Skin epidermis (tissue), 12 donors: ENCODE data around the gene HOXA4.

Experiments used
- H3K27ac ChIP-seq, 21 experiments: fragments of 200-600 bp; sonication (generic) in 11 of 21; one replicate each; pipeline ENCODE4 v1.5.0; 2020; ENCODE audit warnings: mild to moderate bottlenecking in 3 of 21, inconsistent platforms in 2 of 21, moderate library complexity in 2 of 21
- H3K4me3 ChIP-seq, 7 experiments: fragments of 200-600 bp; sonication (generic) in 2 of 7; one replicate each; pipeline ENCODE4 v1.5.0; 2020; ENCODE audit warnings: inconsistent platforms in 2 of 7, mild to moderate bottlenecking in 2 of 7, moderate library complexity in 1 of 7

HOXA4 gene

GRCh38 chr7:27130540-27131389 lies at the start of gene HOXA4:
Gene HOXA4 (minus strand): TSS chr7:27130757. CDS start chr7:27130733, 24 bp downstream.
- H3K27ac ChIP-seq: peak within 1 kb of the TSS in 20 of 21 experiments; percentile 60 to 92 (median 82)
- H3K4me3 ChIP-seq: peak within 1 kb of the TSS; percentile 51 to 72 (median 61)

DNA sequence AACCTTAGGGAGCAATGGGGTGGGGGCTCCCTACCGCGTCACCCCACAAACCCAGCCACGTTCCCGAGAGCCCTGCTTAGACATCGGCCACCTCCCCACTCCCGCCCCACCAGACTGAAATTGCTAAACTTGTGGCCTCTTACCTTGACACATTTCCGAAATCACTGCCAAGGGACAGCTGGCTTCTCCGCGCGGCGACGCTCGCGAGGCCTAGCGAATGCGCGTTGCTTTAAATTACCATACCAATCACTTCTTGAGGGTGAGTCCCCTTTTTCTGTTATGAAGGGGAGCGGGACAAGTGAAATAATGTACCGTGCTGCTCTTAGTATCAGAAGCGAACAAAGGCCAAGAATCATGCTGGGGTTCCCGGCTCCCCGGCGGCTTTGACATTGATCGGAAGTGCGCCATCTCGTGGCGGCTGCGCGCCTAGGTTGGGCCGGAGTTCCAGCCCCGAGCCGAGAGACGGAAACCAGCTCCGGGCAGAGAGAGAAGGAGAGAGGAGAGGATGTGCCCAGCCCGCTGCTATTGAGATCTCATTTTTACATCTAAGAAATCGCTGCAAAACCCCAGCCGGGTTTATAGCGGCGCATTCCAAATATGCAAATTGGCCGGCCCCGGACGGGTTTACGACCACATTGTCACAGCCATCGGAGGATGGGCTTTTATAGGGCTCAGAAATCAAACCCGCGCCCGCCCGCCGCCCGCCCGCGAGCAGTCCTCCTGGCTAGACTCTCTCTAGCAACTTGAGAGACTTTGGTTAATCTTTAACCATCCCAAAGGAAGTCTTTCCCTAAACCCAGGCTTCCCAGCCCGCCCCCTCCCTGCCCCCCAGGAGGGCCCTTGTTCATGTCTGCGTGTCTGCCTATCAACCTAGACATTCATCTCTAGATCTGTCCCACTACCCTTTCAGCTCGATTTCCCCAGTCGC lies 49.2 kb upstream of the HOXA4 start:
- Histone ChIP-seq H3K27ac (peak overlapping the region in 8 of 21 experiments; percentile 52 to 93 (median 66)), H3K4me3 (peak overlapping the region in 2 of 7 experiments; percentile 3 to 25)

- Histone ChIP-seq H3K27ac (peak overlapping the region in 7 of 21 experiments; percentile 54 to 93 (median 72)), H3K4me3 (peak overlapping the region in 1 of 7 experiments; percentile 25)
Observed at GRCh38 chr7:27179030-27179429, 48.5 kb upstream of the HOXA4 start.

- peak overlapping the region in 1 of 7 experiments; percentile 25 for H3K4me3 ChIP-seq
Observed at GRCh38 chr7:27178366-27178765, 47.8 kb upstream of the HOXA4 start.

GRCh38 chr7:27177795-27178320 lies 47.3 kb upstream of the HOXA4 start:
- peak overlapping the region in 1 of 7 experiments; percentile 4 for H3K4me3 ChIP-seq
- peak overlapping the region in 7 of 21 experiments; percentile 39 to 97 (median 84) for H3K27ac ChIP-seq

More at GRCh38 chr7:27178366-27178765, 47.8 kb upstream of the HOXA4 start:
- peak overlapping the region in 3 of 21 experiments; percentile 54 to 93 (median 72) for H3K27ac ChIP-seq

DNA sequence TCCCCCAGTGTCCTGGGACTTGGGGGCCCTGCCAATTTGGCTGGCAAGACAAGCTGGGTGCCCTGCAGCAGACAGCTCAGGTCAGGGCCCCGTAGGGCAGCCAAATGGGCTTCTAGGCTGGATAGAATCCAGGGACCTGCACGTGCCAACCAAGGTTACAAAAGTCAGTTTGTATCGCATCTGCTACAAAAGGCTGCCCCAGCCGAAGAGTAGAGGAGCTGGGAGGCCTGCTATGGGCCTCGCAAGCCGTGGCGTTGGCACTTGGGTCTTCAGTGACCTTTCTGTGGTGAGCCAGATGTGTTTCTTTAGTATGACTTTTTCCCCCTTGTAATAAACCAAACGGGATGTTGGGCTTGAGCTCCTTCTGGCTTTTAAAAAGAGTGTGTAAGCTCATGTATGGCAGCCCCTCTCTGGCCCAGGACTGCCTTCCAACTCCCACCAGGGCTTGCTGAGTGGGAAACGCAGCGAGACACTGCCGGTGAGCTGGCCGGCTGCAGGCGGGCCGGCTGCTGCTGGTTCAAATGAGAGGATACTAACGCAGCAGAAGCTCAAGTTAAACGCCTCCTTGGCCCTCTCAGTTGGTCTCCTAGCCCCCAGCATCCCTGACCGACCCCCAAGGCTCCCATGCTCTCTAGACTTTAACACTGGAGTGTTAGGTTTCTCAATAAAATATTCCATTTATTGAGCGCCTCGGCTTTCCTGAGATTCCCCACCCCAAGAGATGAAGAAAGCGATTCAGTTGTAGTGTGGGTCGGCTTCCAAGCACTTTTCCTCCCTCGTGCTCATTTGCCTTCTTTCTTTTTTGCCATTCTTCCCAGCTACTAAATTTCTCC lies 46.6 kb upstream of the HOXA4 start:
- peak overlapping the region in 7 of 21 experiments; percentile 39 to 97 (median 84) for H3K27ac ChIP-seq
- H3K4me3 ChIP-seq: peak overlapping the region in 1 of 7 experiments; percentile 4

DNA sequence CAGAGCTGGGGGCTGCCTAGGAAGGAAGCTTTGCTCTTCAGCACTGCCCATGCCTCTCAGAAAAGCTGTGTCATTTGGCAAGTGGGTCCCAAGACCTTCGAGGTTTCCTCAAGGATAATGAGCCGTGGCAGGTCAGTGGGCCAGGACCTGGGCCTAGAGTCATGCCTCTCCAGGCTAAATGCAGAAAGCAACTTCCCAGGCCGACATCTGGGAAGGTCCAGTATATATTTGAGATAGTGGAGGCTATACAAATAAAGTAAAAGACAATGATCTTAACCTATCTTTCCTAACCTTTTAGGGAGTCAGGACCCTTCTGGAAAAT lies 45.9 kb upstream of the HOXA4 start:
- Histone ChIP-seq H3K27ac (peak overlapping the region in 7 of 21 experiments; percentile 39 to 97 (median 84)), H3K4me3 (no peak overlapping the region)

- H3K4me3 ChIP-seq: peak overlapping the region in 1 of 7 experiments; percentile 13
- H3K27ac ChIP-seq: peak overlapping the region in 8 of 21 experiments; percentile 26 to 97 (median 84)
Observed at GRCh38 chr7:27175626-27176523, 45.3 kb upstream of the HOXA4 start.

DNA sequence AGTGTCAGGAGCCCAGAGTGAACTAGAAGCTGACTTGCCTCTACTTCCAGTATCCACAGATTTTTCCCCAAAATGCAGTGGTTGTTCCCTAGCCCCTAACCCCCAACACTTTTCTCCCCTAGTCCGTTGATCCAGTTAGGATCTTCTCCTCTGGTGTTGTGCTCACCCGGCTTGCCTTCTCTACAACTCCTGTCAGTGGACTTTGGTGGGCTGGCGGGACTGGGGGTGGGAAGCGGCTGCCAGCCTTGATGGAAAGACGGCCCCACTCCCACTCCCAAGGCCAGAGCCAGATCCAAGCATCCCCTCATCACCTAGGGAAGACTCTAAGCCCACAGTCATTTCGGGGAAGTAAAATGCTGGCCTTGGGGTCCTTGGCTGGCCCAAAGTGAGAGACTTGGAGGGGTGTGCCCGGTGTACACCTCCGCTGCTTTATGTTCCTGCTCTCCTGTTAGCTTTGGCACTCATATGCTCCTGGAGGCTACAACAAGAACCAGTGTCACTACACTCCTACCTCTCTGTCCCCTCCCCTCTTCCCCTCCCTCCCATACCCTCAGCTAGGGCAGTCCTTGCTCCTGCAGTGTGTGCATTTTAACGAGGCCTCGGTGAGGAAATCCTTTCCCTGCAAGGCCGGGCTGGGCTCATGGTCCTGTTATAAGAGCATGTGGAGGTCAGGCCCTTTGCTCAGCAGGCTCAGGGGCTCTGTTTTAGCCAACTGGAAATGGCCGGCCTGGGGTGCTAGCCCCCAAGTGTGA lies 44.5 kb upstream of the HOXA4 start:
- Histone ChIP-seq H3K4me3 (peak overlapping the region in 1 of 7 experiments; percentile 44), H3K27ac (peak overlapping the region in 8 of 21 experiments; percentile 26 to 97 (median 84))

DNA sequence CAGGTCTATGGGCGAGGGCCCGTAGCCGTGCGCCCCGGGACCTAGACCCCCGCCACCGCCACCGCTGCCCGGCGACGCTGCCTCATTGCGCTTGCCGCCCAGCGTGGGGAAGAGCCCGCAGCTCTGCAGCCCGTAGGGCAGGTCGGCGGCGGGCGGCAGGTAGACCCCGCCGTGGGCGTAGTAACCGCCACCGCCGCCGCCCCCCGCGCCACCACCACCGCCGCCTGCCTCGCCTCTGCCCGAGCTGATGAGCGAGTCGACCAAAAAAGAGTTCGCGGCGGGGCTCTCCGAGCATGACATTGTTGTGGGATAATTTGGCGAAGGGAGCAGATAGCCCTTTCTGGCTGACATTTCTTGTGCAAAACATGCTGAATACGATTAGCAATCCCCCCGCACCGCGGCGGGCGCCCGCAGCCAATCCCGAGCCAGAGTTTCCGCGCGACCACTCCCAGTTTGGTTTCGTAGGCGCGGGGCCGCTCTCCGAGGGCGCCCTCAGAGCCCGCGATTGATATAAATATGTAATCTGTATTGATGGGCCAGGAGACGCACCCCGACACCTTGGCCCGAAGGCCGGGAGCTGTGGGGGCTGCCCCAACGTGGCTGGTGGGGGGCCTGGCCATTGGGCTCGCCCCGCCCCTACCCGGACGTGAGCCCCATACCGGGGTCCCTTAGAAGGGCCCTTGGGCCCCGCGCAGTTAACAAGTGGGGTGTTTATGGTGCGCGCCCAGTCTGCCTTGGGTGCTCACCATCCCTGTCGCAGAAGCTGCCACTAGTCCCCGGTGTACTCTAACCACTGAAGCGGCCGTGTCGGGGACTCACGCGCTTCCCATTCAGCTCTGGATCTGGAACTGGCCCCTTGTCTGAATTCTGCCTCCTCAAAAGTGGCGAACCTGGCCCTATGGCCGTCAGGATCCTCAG lies 43.7 kb upstream of the HOXA4 start, which contains the start of gene HOXA10:
Gene HOXA10 (minus strand): TSS at position 365 of the 918 bp plus-strand sequence. CDS start 14 bp downstream, at position 351.
- Histone ChIP-seq H3K4me3 (peak within 1 kb of the TSS; percentile 37 to 49 (median 45)), H3K27ac (peak within 1 kb of the TSS in 15 of 21 experiments; percentile 0 to 97 (median 70))

DNA sequence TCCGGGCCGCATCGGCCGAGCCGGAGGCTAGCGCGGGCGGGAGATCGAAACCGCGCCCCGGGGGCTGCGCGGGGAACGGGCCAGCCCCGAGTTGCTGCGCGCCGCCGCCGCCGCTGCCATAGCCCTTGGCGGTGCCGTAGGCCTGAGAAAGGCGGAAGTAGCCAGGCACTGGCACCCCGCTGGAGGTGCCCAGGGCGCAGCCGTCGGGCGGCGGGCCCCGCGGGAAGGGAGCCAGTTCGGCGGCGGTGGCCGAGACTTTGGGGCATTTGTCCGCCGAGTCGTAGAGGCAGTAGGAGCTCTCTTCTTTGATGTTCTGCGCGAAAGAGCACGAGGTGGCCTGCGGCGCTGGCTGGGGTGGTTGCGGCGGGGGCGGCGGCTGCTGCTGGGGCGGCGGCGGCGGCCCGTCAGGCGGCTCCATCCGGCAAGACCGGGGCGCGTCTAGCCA lies 43.0 kb upstream of the HOXA4 start:
- peak overlapping the region in 15 of 21 experiments; percentile 0 to 97 (median 70) for H3K27ac ChIP-seq
- H3K4me3 ChIP-seq: peak overlapping the region; percentile 37 to 49 (median 45)

DNA sequence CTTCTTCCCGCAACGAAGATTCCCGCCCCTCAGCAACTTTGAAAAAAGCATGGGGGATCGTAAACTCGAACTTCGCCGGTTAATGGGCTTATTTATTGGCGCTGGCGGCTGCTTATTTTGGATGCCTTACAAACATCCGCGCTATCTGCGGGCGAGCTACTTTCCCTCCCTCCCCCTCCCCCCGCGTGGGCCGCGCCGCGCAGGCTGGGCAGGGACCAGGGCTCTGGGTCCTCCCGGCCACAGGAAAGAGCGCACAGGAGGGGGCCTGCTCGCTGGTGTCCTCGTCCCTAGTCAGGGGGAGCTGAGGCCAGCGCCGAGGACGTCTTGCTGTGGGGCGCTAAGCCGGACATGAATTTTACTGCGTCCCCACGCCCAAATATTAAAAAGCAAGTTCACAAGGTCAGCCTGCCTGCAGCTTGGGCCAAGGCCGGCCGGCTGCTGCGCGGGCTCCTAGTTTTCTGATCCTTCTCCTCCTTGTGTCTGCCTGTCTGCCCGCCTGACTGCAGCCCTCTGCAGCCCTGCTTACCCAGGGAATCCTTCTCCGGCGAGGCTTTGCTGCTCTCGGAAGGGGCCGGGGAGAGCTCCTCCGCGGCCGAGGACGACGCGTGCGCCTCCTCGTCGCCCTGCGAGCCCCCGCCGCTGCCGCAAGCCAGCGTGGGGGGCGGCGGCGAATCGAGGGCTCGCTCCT lies 42.4 kb upstream of the HOXA4 start:
- H3K27ac ChIP-seq: peak overlapping the region in 15 of 21 experiments; percentile 0 to 97 (median 70)
- H3K4me3 ChIP-seq: peak overlapping the region; percentile 37 to 49 (median 45)

GRCh38 chr7:27172315-27172774 lies 41.8 kb upstream of the HOXA4 start:
- peak overlapping the region in 10 of 21 experiments; percentile 58 to 97 (median 83) for H3K27ac ChIP-seq
- peak overlapping the region in 6 of 7 experiments; percentile 37 to 49 (median 46) for H3K4me3 ChIP-seq

- Histone ChIP-seq H3K4me3 (peak overlapping the region in 2 of 7 experiments; percentile 10 to 44), H3K27ac (peak overlapping the region in 8 of 21 experiments; percentile 35 to 97 (median 83))
Observed at GRCh38 chr7:27171637-27172314, 41.2 kb upstream of the HOXA4 start.
